GM13977 (cell line): Measurements from ENCODE around the gene AKAP13.

ENCODE experiments used
- DNase-seq: peaks from one replicate; pipeline ENCODE4 v3.0.0; 2012; ENCODE audit warnings: low spot score
- CTCF ChIP-seq: IDR thresholded peaks from 2 replicates; pipeline ENCODE4 v1.5.1; 2012; ENCODE audit warnings: mild to moderate bottlenecking, control low read depth; ENCODE audit not compliant: insufficient read depth; ENCODE audit errors: extremely low read depth, missing control alignments
- in situ Hi-C: fragments of 300-500 bp; cut with MboI; formaldehyde crosslinking; loops from one replicate; pipeline ENCODE4 v1.12.0; 2022; ENCODE audit warnings: low sequenced_read_pairs, low pct_unique_long_range_greater_than_20kb, mixed read lengths, inconsistent platforms; ENCODE audit not compliant: unreplicated experiment

AKAP13 gene

GRCh38 chr15:85591622-85592021, 211.2 kb downstream of the AKAP13 start:
- in situ Hi-C loops: no loop called here
- DNase-seq: no peak
- TF ChIP-seq CTCF: no peak

GRCh38 chr15:85592148-85592547, 211.7 kb downstream of the AKAP13 start:
- in situ Hi-C loops: no loop called here
- DNase-seq: no peak
- TF ChIP-seq CTCF: no peak

- in situ Hi-C loops: no loop called here
Observed at GRCh38 chr15:85593809-85594445, 213.5 kb downstream of the AKAP13 start.

GRCh38 chr15:85595804-85596536, 215.6 kb downstream of the AKAP13 start:
- in situ Hi-C loops: no loop called here
- TF ChIP-seq CTCF: no peak
- no peak for DNase-seq

More at GRCh38 chr15:85593809-85594445, 213.5 kb downstream of the AKAP13 start:
- no peak for TF ChIP-seq CTCF
- no peak for DNase-seq

GRCh38 chr15:85597155-85597815, 216.9 kb downstream of the AKAP13 start:
- DNase-seq: no peak
- no peak for TF ChIP-seq CTCF
- in situ Hi-C loops: no loop called here

GRCh38 chr15:85598219-85598618, 217.8 kb downstream of the AKAP13 start:
- no peak for DNase-seq
- TF ChIP-seq CTCF: no peak
- in situ Hi-C loops: no loop called here
